DMS53 treated with DMSO at 0.1 percent for 48 hours (cell line): ENCODE results near the gene LECT2.
A peak's percentile ranks its signal among the peaks of the same experiment; 100 is the strongest.

Experiments used
- DNase-seq: peaks from one replicate; lab custom pipeline; 2025; ENCODE audit not compliant: unreplicated experiment; lab: John Stamatoyannopoulos, UW

LECT2 gene

GRCh38 chr5:135937245-135937911, 17.4 kb downstream of the LECT2 start:
- no peak for DNase-seq

- no peak for DNase-seq
These were observed 19.8 kb downstream of the LECT2 start for GRCh38 chr5:135934939-135935338.

DNA sequence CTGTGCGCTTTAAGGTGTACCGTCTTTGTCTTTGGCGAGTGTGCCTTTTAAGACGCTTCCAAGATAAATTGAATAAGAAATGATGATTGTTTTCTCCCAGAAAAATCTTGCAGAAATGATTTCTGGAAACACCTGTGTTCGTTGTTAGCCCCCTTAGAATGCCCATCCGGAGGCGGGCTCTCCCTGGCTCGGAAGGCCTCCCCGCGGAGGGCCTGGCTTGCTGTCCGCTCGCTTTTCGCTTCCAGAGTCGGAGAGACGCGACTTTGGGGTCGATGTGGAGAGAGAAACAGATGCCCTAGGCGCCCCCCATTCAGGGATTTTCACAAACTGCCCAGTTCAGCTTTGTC, 23.9 kb downstream of the LECT2 start:
- DNase-seq: no peak

DNA sequence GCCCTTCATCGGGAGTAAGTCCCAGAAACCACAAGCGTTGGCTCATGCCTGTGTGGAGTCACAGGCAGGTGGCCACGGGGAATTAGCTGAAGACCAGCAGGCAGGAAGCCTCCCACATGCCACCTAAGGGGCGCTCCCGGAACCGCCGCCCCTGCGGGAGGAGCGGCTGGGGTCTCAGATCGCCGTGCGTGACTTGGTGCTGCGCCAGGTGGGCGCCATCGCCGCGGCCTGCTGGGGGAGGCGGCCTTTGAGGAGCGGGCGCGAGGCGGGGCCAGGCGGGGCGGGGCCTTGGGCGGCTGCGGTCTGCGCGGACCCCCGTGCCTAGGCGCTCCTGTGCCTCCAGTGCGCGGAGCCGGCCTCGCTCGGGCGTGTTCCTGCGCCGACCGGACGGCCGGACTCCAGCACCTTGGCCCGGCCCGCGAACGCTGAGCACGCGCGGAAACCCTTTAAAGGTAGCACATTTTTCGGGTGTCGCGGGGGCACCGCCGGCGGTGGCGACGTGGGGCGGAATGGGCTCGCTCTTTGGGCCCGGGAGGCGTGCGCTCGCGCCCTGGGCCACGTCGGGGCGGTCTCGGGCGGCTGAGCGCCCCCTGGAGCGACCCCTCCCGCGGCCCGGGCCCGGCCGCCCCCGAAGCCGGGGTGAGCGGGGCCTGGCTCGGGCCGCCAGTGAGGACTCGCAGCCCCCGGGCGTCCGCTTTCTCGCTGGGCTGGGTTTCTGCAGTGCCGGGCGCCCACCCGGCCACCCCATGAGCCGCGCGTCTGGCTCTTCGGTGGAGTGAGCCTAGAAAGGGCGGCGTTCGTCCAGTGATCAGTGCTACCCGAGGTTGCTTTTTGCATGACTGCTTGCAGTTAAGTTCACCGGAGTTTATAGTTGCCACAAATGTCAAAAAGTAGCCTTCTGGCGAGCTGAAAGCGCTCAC, 24.5 kb downstream of the LECT2 start:
- peak; percentile 25 for DNase-seq

DNA sequence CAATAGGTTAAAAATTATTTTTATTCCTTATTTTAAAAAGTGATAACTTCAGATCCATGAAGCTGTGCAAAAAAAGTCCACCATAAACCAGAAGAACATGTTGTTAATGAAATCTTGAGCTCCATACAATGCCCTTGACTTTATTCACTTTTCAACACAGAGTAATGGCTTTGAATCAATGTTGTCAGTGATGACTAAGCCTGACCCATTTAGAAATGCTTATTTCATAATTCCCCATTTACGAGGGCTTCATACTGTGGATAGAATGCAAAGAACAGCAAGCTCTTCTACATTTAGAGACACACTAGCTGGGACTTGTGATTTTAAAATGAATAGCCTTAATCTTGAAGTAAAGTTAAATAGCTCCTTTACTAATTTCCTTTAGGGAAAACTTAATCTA, 33.4 kb downstream of the LECT2 start:
- no peak for DNase-seq

DNA sequence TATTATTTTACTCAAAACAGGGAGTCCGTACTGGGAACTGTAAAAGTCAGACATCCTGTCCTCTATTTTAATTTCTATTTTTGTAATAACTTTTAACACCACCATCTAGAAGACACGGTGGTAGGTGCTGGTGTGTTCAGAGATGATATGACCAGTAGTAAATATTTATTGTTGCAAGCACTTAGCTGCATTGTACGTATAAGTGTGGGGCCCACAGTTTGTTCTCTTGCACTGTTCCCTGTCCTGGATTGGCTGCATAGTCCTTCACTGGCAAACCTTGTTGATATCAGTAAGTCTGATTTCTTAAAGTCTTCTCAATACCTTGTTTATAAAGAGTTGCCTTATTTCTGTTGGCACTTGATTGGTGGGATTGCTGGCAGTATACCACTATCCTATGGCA, 34.6 kb downstream of the LECT2 start:
- no peak for DNase-seq

DNA sequence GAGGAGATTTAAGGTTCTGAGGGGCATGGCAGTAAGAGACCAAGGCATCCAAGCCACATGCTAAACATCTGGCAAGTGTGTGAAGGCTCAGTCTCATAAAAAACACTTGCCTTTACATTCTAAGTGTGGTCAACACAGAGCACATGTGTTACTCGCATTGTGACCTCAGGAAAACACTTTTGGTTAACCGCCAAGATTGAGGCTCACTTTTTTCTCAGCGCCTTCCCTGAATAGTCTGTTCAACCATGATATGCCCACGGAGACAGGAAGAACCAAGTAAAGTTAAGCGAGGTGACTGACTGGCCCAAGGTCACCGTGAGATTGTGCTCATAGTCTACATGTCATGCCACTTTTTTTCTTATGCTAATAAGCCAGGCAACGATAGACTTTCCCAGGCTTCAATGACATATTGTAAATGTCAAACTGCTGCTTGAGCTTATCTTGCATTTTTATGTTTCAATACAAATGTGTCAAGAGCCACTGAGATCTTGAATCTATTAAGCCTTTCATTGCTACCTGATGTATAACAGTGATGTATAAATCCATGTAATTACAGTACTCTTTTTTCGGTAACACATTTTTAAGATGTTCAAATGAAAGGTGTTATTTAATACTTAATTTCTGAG, 38.0 kb downstream of the LECT2 start:
- DNase-seq: no peak

GRCh38 chr5:135915466-135916001, 39.2 kb downstream of the LECT2 start:
- DNase-seq: no peak

- DNase-seq: no peak
These were observed 40.8 kb downstream of the LECT2 start for GRCh38 chr5:135913713-135914626.

DNA sequence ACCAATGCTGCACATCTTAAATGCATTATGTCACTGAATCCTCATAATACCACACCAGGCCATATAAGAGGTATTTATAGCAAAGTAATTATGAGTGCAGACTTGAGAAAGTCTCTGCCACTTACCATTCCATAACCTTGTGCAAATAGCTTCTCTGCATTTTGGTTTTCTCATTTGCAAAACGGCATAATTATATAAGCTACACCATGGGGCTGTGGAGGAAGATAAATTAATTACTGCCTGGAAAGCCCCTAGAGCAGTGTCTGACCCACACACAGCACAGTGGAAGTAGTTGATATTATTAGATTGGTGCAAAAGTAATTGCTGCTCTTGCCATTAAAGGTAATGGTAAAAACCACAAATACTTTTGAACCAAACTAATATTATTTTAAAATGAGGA, 49.6 kb downstream of the LECT2 start:
- DNase-seq: no peak

DNA sequence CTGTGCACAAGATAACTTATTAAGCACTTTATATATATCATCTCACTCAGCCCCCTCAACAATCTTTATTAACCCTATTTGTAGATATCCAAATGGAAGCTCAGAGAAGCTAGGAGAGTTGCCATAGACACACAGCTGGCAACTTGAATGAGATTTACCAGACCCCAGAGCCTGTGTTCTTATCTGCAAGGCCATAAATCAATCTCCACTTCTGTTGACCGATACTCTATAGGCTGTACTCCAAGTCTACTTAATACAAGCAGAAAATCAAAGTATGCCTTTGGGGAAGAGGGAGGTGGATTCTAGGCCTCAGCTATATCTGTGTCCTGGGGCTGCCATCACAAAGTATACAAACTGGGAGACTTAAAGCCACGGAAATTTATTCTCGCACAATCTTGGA, 53.1 kb downstream of the LECT2 start:
- no peak for DNase-seq

- DNase-seq: no peak
These were observed 54.5 kb downstream of the LECT2 start for GRCh38 chr5:135900276-135900675.

DNA sequence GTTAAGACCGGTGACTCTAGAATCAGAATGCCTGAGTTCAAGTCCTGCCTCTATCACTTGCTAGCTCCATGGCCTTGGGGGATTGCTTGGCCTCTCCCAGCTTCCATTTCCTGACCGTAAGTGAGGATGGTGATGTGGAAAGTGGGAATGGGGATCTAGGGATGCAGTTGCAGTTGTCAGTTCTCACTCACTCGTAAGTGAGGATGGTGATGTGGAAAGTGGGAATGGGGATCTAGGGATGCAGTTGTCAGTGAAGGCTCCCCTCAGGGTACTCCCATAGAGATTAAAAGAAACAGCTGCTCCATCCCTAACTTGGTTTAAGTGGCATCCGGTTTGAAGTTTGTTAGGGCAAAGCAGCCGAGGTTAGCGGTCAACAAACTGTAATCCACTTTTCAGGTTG, 56.1 kb downstream of the LECT2 start:
- DNase-seq: no peak
